Measurements from ENCODE around the gene GPR39. TPM values are rescaled to one million over a fixed set of nuclear protein-coding genes. Genes with fewer than 3 reads are reported as not detected.
"Not testable (repeated sequence)": the region's sequence is repeated elsewhere in the genome, so short reads cannot be mapped to it uniquely, and the experiment has no call there.

Gene GPR39
- total RNA-seq, 1 donor from 2014 or later = 0.20 TPM

DNA sequence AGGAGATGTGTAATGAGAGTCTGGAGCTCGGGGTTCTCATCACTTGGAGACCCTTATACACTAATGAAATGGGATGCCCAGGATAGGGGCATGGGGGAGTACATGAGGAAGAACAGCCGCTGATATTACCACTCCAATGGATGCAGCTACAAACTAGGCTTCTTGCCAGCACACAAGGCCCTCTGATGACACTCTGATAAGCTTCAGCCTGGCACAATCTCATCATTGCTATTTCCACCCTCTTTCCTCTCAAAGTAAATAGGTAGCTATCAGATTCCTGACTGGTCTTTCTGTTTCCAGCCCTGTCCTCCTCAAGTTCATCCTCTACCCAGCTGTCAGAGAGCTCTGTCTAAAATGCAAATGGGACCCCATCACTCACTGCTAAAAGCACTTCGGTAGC, 103.0 kb downstream of the GPR39 start:
- Mint-ChIP-seq H3K27me3 (ENCODE audit: low read depth) (peaks cover 9% of the 10 kb centered on the region), H3K4me1 (ENCODE audit: low read depth) (no peaks in the 10 kb centered on the region), H3K27ac (ENCODE audit: unreplicated experiment) (no peak overlapping the region), H3K9me3 (ENCODE audit: low read depth) (no peaks in the 10 kb centered on the region), H3K36me3 (ENCODE audit: low read depth) (no peaks in the 10 kb centered on the region), H3K4me3 (ENCODE audit: unreplicated experiment) (no peak overlapping the region)
- no peak for DNase-seq (ENCODE audit: low spot score)
- TF ChIP-seq, protein P1, sequence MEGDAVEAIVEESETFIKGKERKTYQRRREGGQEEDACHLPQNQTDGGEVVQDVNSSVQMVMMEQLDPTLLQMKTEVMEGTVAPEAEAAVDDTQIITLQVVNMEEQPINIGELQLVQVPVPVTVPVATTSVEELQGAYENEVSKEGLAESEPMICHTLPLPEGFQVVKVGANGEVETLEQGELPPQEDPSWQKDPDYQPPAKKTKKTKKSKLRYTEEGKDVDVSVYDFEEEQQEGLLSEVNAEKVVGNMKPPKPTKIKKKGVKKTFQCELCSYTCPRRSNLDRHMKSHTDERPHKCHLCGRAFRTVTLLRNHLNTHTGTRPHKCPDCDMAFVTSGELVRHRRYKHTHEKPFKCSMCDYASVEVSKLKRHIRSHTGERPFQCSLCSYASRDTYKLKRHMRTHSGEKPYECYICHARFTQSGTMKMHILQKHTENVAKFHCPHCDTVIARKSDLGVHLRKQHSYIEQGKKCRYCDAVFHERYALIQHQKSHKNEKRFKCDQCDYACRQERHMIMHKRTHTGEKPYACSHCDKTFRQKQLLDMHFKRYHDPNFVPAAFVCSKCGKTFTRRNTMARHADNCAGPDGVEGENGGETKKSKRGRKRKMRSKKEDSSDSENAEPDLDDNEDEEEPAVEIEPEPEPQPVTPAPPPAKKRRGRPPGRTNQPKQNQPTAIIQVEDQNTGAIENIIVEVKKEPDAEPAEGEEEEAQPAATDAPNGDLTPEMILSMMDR (IDR thresholded peaks at IDR 0.05) = no peak

DNA sequence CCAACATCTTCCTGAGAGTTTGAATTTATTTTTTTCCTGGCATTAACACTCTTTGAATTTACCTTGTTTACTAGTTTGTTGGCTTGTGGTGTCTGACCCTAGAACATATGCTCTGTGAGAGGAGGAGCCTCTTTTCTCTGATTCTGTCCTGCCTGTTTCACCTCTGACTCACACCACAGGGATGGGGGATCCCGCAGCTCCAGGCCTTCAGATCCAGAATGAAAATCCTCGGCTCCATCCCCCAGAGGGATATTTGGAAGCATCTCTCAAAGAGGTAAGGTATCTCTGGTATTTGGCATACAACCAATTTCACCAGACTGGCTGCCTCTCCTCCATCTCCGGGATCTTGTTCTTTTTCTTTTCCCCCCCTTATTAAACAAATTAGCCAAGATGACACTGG, 104.7 kb downstream of the GPR39 start:
- Mint-ChIP-seq H3K4me1 (ENCODE audit: low read depth) (no peaks in the 10 kb centered on the region), H3K36me3 (ENCODE audit: low read depth) (no peaks in the 10 kb centered on the region), H3K27me3 (ENCODE audit: low read depth) (peaks cover 9% of the 10 kb centered on the region), H3K27ac (ENCODE audit: unreplicated experiment) (no peak overlapping the region), H3K4me3 (ENCODE audit: unreplicated experiment) (no peak overlapping the region), H3K9me3 (ENCODE audit: low read depth) (no peaks in the 10 kb centered on the region)
- no peak for DNase-seq (ENCODE audit: low spot score)
- TF ChIP-seq, protein P1 (IDR thresholded peaks at IDR 0.05) = no peak

DNA sequence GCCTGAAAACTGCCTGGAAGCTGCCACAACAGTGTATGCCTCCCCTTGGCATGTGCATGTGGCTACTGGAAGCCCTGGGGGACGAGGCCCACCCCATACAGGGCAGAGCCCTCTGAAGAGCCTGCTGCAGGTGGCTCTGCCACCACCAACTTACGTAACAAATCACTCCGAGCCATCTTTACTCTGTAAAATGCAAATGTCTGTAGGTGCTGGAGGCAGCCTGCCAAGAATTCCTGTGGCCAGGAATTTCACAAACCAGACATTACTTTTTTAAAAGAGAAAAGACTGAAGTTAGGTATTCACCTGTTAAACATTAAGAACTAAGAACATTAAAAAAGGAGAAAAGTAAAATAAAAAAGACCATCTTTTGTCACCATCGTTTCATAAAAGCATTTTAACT, 106.3 kb downstream of the GPR39 start:
- Mint-ChIP-seq H3K27ac (ENCODE audit: unreplicated experiment) (no peak overlapping the region), H3K4me3 (ENCODE audit: unreplicated experiment) (no peak overlapping the region), H3K27me3 (ENCODE audit: low read depth) (peaks cover 9% of the 10 kb centered on the region), H3K36me3 (ENCODE audit: low read depth) (no peaks in the 10 kb centered on the region), H3K9me3 (ENCODE audit: low read depth) (peaks cover 4% of the 10 kb centered on the region), H3K4me1 (ENCODE audit: low read depth) (no peaks in the 10 kb centered on the region)
- TF ChIP-seq, protein P1 (IDR thresholded peaks at IDR 0.05) = no peak
- no peak for DNase-seq (ENCODE audit: low spot score)

DNA sequence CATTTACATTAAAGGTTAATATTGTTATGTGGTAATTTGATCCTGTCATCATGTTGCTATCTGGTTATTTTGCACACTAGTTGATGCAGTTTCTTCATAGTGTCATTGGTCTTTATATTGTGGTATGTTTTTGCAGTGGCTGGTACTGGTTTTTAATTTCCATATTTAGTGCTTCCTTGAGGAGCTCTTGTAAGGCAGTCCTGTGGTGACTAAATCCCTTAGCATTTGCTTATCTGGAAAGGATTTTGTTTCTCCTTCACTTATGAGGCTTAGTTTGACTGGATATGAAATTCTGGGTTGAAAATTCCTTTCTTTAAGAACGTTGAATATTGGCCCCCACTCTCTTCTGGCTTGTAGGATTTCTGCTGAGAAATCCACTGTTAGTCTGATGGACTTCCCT, 120.5 kb downstream of the GPR39 start:
- H3K4me3 Mint-ChIP-seq (ENCODE audit: unreplicated experiment); DNase-seq (ENCODE audit: low spot score); H3K4me1 Mint-ChIP-seq (ENCODE audit: low read depth); H3K27ac Mint-ChIP-seq (ENCODE audit: unreplicated experiment); H3K27me3 Mint-ChIP-seq (ENCODE audit: low read depth); H3K36me3 Mint-ChIP-seq (ENCODE audit: low read depth): not testable (repeated sequence)
- peaks cover 27% of the 10 kb centered on the region for H3K9me3 Mint-ChIP-seq (ENCODE audit: low read depth)

DNA sequence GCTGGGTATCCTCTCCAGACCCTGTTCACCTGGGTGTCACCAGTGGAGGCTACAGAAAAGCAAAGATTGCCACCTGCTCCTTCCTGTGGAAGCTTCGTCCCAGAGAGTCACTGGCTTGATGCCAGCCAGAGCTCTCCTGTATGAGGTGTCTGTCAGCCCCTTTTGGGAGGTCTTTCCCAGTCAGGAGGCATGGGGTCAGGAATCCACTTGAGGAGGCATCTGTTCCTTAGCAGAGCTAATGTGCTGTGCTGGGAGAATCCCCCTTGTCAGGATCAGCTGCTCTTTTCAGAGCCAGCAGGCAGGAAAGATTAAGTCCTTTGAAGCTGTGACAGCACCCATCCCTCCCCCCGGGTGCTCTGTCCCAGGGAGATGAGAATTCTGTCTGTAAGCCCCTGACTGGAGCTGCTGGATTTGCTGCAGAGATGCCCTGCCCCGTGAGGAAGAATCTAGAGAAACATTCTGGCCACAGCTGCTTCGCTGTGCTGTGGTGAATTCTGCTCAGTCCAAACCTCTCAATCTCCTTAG, 121.8 kb downstream of the GPR39 start:
- H3K9me3 Mint-ChIP-seq (ENCODE audit: low read depth) = peaks cover 24% of the 10 kb centered on the region
- H3K4me3 Mint-ChIP-seq (ENCODE audit: unreplicated experiment) = no peak overlapping the region
- H3K27ac Mint-ChIP-seq (ENCODE audit: unreplicated experiment) = no peak overlapping the region
- TF ChIP-seq, protein P1 (IDR thresholded peaks at IDR 0.05) = no peak
- no peak for DNase-seq (ENCODE audit: low spot score)
- H3K27me3 Mint-ChIP-seq (ENCODE audit: low read depth) = peaks cover 2% of the 10 kb centered on the region
- peaks cover 5% of the 10 kb centered on the region for H3K36me3 Mint-ChIP-seq (ENCODE audit: low read depth)
- no peaks in the 10 kb centered on the region for H3K4me1 Mint-ChIP-seq (ENCODE audit: low read depth)

DNA sequence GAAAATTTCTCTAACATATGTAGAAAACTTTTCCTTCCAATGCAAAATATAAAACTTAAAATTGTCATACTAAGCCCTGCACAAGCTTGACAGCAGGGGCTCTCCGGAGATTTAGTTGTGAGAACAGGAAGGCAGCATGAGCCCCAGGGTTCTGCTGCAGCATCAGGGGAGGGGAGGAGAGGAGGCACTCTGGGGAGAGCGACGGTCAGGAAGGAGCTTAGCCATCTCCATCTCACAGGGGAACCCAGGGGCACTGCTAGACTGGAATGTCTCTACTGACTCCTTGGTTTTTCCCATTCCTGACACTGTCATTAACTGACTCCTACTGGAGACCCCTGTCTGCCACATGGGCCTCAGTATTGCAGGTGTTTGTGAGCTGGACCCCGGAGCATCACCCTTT, 123.6 kb downstream of the GPR39 start:
- DNase-seq (ENCODE audit: low spot score) = no peak
- peaks cover 24% of the 10 kb centered on the region for H3K9me3 Mint-ChIP-seq (ENCODE audit: low read depth)
- H3K27ac Mint-ChIP-seq (ENCODE audit: unreplicated experiment) = no peak overlapping the region
- TF ChIP-seq, protein P1 (IDR thresholded peaks at IDR 0.05) = no peak
- peaks cover 5% of the 10 kb centered on the region for H3K36me3 Mint-ChIP-seq (ENCODE audit: low read depth)
- H3K4me1 Mint-ChIP-seq (ENCODE audit: low read depth) = no peaks in the 10 kb centered on the region
- H3K4me3 Mint-ChIP-seq (ENCODE audit: unreplicated experiment) = no peak overlapping the region
- H3K27me3 Mint-ChIP-seq (ENCODE audit: low read depth) = peaks cover 2% of the 10 kb centered on the region
